Amniotic epithelial cell (primary cell): ENCODE data around the gene C2orf69.
"Not testable (repeated sequence)": the region's sequence is repeated elsewhere in the genome, so short reads cannot be mapped to it uniquely, and the experiment has no call there.

Experiments used
- DNase-seq: peaks from one replicate; pipeline ENCODE4 v3.0.0-alpha.2; 2010; ENCODE audit warnings: low read depth

Gene C2orf69, protein sequence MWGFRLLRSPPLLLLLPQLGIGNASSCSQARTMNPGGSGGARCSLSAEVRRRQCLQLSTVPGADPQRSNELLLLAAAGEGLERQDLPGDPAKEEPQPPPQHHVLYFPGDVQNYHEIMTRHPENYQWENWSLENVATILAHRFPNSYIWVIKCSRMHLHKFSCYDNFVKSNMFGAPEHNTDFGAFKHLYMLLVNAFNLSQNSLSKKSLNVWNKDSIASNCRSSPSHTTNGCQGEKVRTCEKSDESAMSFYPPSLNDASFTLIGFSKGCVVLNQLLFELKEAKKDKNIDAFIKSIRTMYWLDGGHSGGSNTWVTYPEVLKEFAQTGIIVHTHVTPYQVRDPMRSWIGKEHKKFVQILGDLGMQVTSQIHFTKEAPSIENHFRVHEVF

DNA sequence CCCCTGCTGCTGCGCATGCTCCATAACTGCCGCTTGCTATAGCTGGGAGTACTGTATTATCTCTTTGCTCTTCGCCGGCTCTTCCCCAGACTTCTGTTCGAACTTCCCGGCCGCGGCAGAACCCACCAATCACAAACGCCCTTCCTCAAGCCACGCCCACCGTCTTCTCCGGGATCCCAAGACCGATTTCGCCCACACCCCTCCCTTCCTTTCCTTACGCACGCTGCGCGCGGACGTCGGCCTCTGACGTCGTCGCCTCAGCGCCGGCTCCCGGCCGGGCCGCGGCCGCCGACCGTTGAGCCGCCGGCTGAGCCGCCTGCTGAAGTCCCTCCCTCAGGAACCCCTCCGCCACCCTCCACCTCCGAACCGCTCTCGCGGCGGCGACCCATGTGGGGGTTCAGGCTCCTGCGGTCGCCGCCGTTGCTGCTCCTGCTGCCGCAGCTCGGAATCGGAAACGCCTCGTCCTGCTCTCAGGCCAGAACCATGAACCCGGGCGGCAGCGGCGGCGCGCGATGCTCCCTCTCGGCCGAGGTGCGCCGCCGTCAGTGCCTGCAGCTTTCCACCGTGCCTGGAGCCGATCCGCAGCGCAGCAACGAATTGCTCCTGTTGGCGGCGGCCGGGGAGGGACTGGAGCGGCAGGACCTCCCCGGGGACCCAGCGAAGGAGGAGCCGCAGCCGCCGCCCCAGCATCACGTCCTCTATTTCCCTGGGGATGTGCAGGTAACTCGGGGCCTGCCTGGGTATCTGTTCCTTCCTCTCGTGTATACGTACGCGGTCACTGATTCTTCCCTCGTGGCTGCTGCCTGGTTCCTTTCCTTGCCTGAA, at the start of gene C2orf69:
TSS of gene C2orf69 (plus strand) at position 242 of the 825 bp plus-strand sequence. CDS start at position 388, 146 bp downstream.
- DNase-seq, result peak; percentile 96

DNA sequence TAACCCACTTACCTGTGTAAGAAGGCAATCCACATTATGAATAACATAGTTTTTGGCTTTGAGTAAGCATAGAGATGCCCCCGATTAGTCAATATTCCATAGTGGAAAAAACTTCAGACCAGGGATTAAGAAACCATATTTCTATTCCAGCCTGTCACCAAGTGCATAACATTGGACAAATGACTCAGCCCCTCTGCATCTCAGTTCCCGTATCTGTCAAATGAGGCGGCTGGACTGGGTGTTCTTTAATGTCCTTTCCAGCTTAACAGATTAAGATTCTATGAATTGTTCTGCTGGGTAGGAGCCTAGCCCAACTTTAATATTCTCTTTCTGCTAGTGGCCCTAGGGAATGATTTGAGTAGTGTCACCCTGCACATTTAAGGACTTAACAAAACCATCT, 48.3 kb upstream of the C2orf69 start:
- DNase-seq, result peak; percentile 34

GRCh38 chr2:199865905-199866304, 45.2 kb upstream of the C2orf69 start:
- DNase-seq, result no peak

GRCh38 chr2:199868431-199869226, 42.5 kb upstream of the C2orf69 start:
- no peak for DNase-seq

GRCh38 chr2:199869227-199869541, 41.9 kb upstream of the C2orf69 start:
- no peak for DNase-seq

DNA sequence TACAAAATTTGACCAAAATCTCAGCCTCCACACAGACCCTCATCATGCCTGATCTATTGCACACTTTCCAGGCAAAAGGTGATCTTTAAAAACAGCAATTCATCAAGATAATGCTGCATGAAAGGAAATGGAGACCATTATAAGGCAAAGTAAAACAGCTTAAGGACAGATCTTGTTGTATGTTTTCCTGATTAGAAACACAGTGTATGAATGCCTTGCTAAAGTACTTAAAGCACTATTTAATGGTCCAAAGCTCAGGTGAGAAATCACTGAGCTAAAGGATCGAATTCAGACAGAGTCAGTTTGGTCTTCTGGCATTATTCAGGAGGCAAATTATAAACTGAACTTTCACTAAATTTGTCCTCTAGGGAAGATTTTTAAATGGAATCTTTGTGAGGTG, 41.4 kb upstream of the C2orf69 start:
- no peak for DNase-seq

- no peak for DNase-seq
Observed at GRCh38 chr2:199870581-199870980, 40.5 kb upstream of the C2orf69 start.

- DNase-seq, result no peak
Observed at GRCh38 chr2:199874209-199874608, 36.9 kb upstream of the C2orf69 start.

GRCh38 chr2:199875400-199875799, 35.7 kb upstream of the C2orf69 start:
- DNase-seq, result no peak

- no peak for DNase-seq
Observed at GRCh38 chr2:199882667-199883066, 28.4 kb upstream of the C2orf69 start.

DNA sequence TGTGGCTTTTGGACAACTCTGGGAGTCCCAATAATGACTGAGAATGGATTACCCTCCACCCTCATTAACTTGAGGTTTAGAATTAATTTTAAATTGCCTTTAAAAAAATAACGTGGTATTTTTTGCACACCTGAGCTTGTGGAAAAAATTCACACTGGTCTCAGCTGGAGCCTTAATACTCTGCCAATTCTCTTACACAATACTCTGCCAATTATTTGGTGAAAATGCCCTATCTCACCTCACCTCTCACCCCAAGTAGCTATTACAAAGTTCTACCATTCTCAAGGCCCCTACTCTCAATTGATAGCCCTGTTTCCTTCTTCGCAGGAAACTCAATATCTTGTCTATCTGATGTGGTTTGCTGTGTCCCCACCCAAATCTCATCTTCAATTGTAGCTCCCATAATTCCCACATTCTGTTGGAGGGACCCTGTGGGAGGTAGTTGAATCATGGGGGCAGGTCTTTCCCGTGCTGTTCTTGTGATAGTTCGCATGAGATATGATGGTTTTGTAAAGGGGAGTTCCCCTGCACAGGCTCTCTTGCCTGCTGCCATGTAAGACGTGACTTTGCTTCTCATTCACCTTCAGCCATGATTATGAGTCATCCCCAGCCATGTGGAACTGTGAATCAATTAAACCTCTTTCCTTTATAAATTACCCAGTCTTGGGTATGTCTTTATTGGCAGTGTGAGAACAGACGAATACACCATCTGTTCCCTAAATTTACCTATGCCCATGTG, 27.4 kb upstream of the C2orf69 start:
- DNase-seq, result no peak

DNA sequence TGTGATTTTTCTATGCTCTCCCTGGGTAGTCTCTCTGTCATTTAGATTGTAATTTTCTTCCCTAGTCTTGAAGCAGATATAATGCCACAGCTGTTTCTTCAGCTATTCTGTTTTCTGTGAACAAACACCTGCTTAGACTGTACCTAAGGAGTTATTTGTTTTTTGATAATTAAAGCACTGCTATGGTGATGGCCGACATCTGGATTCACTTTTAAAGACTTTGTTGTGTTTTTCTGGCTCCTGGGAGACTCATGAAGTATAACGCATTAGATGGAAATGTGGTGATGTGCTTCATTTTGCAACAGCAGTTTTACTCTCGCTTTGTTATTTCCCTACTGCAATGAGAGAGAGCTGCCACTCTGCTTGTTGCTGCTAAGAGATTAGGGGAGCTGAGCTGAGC, 15.7 kb upstream of the C2orf69 start:
- no peak for DNase-seq

DNA sequence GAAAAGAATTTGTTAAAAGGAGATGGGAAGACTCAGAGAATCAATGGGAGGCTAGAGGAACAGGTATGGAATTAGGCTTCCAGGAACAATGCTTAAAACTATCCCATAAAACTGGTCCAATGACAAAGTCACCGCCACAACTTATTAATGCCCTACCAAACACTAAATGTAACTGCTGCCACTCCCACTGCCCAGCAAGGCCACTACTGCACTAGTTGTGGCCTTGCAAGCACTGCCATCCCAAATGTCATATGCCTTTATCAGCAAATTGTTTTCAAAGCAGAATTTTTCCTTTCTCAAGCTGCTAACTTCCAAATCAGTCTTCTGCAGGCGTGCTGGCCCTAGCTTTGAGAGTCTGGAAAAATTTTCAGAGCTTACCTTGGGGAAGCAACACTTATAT, 14.5 kb upstream of the C2orf69 start:
- no peak for DNase-seq

GRCh38 chr2:199901942-199902341, 9.2 kb upstream of the C2orf69 start:
- no peak for DNase-seq

DNA sequence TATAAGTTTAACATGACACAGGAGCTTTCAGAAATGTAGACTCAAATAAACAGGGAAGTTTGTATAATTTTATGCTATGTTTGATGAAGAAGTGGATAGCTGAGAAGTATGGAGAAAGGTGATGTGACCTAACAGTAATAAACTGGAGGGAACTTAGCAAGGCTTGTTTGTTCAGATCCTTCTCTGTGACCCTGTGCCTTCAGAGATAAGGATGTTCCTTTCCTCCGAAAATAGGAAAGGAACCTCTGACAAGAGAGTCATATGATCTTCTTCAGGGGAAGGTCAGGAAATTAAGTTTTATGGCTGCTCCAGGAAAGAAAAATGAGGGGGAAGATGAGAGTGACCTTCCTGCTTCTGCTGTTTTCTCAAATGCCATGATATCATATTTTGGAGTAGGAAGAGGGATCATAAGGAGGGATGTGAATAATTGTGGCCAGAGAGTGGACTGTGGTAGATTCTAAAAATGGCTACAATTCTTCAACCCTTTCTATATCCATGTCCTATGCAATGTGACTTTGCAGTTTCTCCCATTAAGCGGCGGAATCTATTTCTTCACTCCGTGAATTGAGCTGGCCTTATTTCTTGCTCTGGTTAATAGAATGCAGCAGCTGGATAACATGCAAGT, 8.5 kb upstream of the C2orf69 start:
- no peak for DNase-seq

GRCh38 chr2:199903111-199903510, 8.0 kb upstream of the C2orf69 start:
- no peak for DNase-seq

DNA sequence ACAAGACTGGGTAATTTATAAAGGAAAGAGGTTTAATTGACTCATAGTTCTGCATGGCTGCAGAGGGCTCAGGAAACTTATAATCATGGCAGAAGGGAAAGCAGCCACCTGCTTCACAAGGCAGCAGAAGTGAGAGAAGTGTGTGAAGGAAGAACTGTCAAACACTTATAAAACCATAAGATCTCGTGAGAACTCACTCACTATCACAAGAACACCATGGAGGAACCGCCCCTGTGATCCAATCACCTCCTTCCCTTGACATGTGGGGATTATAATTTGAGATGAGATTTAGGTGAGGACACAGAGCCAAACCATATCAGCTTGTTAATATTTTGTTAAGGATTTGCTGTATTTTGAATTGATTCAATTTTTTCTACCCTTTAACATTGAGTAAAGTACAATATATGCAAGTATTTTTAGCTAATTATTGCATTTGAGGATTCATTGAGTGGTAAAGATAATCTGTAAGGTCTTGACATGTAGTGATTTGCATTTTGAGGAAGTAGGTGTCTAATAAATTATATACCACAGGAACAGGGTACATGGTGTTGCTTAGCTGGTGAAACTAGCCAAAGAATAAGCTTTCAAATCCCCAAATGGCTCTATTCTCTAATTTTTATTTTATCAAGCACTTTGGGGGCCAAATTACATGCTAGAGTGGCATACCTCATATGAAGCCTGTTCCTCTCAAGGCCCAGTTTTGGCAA, 3.9 kb upstream of the C2orf69 start:
- no peak for DNase-seq

- no peak for DNase-seq
Observed at GRCh38 chr2:199910338-199911051, 598 bp upstream of the C2orf69 start.

DNA sequence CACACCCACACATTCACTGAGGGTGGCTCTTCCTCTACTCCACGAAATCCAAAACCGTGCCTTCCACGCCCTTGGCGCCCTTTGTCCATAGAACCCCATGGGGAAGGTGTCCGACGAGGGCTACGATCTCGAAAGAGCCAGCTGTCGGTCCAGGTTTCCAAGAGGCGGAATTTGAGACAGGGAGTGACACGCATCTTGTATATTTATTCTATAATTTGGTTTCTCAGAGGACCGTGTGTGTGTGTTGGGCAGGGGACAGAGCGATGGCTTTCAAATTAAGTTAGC, 726 bp downstream of the C2orf69 start:
- no peak for DNase-seq

DNA sequence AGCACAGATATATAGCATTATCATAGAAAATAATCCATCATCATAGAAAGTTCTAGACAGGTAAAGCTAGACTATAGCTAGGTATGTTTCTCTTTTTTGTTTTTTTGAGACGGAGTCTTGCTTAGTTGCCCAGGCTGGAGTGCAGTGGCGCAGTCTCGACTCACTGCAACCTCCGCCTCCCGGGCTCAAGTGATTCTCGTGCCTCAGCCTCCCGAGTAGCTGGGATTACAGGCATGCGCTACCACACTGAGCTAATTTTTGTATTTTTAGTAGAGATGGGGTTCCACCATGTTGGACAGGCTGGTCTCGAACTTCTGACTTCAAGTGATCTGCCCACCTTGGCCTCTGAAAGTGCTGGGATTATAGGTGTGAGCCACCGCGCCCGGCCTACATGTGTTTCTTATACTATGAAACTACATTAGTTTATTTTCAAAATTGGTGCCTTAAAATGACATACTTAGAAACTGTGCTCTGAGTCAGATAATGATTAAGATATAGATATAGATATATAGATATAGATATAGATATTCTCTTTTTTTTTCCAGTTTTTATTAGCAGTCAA, 1.5 kb downstream of the C2orf69 start:
- DNase-seq, result not testable (repeated sequence)
